Measurements from ENCODE around the gene EIF5B. TPM values are rescaled to one million over a fixed set of nuclear protein-coding genes. Genes with fewer than 3 reads are reported as not detected.

Gene EIF5B
- total and polyA plus RNA-seq, 2 experiments from 2014 or later = 34.2 to 108 TPM

DNA sequence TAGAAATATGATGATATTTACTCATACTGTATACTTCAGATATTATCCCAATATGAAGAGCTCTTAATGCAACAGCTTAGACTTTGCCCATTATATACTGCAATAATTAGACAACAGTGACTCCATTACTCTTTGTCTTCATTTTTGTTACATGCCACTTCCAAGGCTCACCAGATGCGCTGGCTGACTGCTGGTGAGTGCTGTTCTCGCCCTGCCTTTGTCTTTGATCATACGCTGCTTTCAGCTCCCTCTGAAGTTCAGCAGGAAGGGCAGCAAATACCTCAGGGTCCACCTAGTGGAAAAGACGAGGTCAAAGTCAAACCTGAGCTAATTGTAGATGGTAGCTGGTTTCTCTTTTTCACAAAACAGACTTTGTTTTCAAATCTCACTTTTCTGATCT, 66.3 kb downstream of the EIF5B start:
- Histone ChIP-seq H3K36me3 (ENCODE audit: insufficient read depth) (peaks cover 55% of the 10 kb centered on the region), H3F3A (replicated peaks; ENCODE audit: low read depth) (no peaks in the 10 kb centered on the region), H3K27ac (ENCODE audit: low read depth) (peak overlapping the region; percentile 0; the same call in 1 of the 2 replicates), H3K4me1 (ENCODE audit: insufficient read depth) (no peaks in the 10 kb centered on the region), H4K20me1 (replicated peaks; ENCODE audit: insufficient read depth) (no peaks in the 10 kb centered on the region; the same call in 1 of the 2 replicates), H3K27me3 (ENCODE audit: insufficient read depth) (no peaks in the 10 kb centered on the region), H3K9me2 (ENCODE audit: insufficient read depth) (no peaks in the 10 kb centered on the region), H3K4me2 (no peak overlapping the region), H3K4me3 (no peak overlapping the region), H2AFZ (no peak overlapping the region), H3K79me2 (replicated peaks; ENCODE audit: insufficient read depth) (no peaks in the 10 kb centered on the region)
- H3K27me3 Mint-ChIP-seq (ENCODE audit: insufficient read depth, low read depth, poor library complexity) = peaks cover 11% of the 10 kb centered on the region
- peaks cover 85% of the 10 kb centered on the region for H3K36me3 Mint-ChIP-seq (ENCODE audit: low read depth)
- DNase-seq (ENCODE audit: low spot score) (peak; percentile 80), ATAC-seq (peak; percentile 89)
- H3K4me3 Mint-ChIP-seq = peak overlapping the region; percentile 45
- H3K4me1 Mint-ChIP-seq = peaks cover 24% of the 10 kb centered on the region
- no peaks in the 10 kb centered on the region for H3K9me3 Mint-ChIP-seq
- H3K27ac Mint-ChIP-seq = peak overlapping the region; percentile 82
- TF ChIP-seq, protein P1, sequence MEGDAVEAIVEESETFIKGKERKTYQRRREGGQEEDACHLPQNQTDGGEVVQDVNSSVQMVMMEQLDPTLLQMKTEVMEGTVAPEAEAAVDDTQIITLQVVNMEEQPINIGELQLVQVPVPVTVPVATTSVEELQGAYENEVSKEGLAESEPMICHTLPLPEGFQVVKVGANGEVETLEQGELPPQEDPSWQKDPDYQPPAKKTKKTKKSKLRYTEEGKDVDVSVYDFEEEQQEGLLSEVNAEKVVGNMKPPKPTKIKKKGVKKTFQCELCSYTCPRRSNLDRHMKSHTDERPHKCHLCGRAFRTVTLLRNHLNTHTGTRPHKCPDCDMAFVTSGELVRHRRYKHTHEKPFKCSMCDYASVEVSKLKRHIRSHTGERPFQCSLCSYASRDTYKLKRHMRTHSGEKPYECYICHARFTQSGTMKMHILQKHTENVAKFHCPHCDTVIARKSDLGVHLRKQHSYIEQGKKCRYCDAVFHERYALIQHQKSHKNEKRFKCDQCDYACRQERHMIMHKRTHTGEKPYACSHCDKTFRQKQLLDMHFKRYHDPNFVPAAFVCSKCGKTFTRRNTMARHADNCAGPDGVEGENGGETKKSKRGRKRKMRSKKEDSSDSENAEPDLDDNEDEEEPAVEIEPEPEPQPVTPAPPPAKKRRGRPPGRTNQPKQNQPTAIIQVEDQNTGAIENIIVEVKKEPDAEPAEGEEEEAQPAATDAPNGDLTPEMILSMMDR (conservative IDR thresholded peaks at IDR 0.05; ENCODE audit: low read depth in 2 of 2) = peak; percentile 39 to 48
- TF ChIP-seq EZH2phosphoT487 (IDR thresholded peaks at IDR 0.05; ENCODE audit: unreplicated experiment) = no peak

DNA sequence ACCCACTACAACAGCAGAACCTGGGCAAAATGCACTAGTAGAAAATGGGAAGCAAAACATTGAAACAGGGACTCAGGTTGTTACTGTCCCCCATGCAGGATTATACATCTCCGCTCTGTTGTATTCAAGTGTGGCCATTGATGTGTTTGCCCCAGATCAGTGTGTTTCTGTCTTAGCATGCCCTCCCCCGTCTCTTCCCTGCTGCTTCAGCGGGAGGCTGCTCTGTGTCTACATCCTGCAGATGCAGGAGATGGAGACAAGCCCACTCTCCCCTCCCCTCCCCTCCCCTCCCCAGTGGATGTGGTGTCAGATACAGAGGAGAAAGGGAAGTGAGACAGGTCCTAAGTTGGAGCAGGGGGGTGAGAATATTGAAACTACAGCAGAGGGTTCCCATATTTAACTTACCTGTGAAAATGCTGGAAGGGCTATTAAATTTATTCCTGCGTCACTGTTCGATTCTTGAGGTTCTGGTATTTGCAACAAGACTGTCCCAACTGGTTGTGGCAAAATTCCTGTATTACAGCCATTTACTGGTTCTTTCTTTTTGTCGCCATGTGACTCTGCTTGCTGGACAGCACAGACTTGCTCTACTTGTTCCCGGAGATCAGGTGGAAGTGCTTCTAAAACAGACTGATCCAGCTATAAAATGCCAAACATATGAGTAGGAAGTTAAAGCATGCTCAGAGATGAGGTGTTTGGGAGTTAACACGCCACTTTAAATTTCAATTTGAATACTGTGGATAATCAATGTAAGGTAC, 67.0 kb downstream of the EIF5B start:
- no peak overlapping the region for H2AFZ ChIP-seq
- no peaks in the 10 kb centered on the region for H3K79me2 ChIP-seq (replicated peaks; ENCODE audit: insufficient read depth)
- no peaks in the 10 kb centered on the region; the same call in 1 of the 2 replicates for H4K20me1 ChIP-seq (replicated peaks; ENCODE audit: insufficient read depth)
- H3K4me1 ChIP-seq (ENCODE audit: insufficient read depth) = no peaks in the 10 kb centered on the region
- H3K4me1 Mint-ChIP-seq = peaks cover 24% of the 10 kb centered on the region
- H3K4me3 ChIP-seq = no peak overlapping the region
- no peaks in the 10 kb centered on the region for H3K9me3 Mint-ChIP-seq
- H3K36me3 Mint-ChIP-seq (ENCODE audit: low read depth) = peaks cover 78% of the 10 kb centered on the region
- H3K9me2 ChIP-seq (ENCODE audit: insufficient read depth) = no peaks in the 10 kb centered on the region
- no peak overlapping the region for H3K4me2 ChIP-seq
- no peaks in the 10 kb centered on the region for H3F3A ChIP-seq (replicated peaks; ENCODE audit: low read depth)
- H3K4me3 Mint-ChIP-seq = peak overlapping the region; percentile 45; the same call in 1 of the 3 replicates
- DNase-seq (ENCODE audit: low spot score) (peak; percentile 21), ATAC-seq (peak; percentile 70)
- no peak overlapping the region for H3K27ac ChIP-seq (ENCODE audit: low read depth)
- H3K27ac Mint-ChIP-seq = peak overlapping the region; percentile 82
- H3K27me3 Mint-ChIP-seq (ENCODE audit: insufficient read depth, low read depth, poor library complexity) = peaks cover 9% of the 10 kb centered on the region
- H3K36me3 ChIP-seq (ENCODE audit: insufficient read depth) = peaks cover 48% of the 10 kb centered on the region
- H3K27me3 ChIP-seq (ENCODE audit: insufficient read depth) = no peaks in the 10 kb centered on the region
- no peak for TF ChIP-seq CREB1 (CRISPR knock-in tag; IDR thresholded peaks at IDR 0.05; ENCODE audit: low read depth)
- TF ChIP-seq STAT1 (IDR thresholded peaks at IDR 0.05; ENCODE audit: unreplicated experiment) = no peak
- TF ChIP-seq ZNF331 (CRISPR knock-in tag; IDR thresholded peaks at IDR 0.05; ENCODE audit: low read depth) = no peak
- no peak for TF ChIP-seq EZH2 (IDR thresholded peaks at IDR 0.05; ENCODE audit: low read depth, unreplicated experiment)
- no peak for TF ChIP-seq JUNB (IDR thresholded peaks at IDR 0.05; ENCODE audit: unreplicated experiment)
- TF ChIP-seq ZNF114 (CRISPR knock-in tag; IDR thresholded peaks at IDR 0.05) = no peak
- TF ChIP-seq, protein P2, sequence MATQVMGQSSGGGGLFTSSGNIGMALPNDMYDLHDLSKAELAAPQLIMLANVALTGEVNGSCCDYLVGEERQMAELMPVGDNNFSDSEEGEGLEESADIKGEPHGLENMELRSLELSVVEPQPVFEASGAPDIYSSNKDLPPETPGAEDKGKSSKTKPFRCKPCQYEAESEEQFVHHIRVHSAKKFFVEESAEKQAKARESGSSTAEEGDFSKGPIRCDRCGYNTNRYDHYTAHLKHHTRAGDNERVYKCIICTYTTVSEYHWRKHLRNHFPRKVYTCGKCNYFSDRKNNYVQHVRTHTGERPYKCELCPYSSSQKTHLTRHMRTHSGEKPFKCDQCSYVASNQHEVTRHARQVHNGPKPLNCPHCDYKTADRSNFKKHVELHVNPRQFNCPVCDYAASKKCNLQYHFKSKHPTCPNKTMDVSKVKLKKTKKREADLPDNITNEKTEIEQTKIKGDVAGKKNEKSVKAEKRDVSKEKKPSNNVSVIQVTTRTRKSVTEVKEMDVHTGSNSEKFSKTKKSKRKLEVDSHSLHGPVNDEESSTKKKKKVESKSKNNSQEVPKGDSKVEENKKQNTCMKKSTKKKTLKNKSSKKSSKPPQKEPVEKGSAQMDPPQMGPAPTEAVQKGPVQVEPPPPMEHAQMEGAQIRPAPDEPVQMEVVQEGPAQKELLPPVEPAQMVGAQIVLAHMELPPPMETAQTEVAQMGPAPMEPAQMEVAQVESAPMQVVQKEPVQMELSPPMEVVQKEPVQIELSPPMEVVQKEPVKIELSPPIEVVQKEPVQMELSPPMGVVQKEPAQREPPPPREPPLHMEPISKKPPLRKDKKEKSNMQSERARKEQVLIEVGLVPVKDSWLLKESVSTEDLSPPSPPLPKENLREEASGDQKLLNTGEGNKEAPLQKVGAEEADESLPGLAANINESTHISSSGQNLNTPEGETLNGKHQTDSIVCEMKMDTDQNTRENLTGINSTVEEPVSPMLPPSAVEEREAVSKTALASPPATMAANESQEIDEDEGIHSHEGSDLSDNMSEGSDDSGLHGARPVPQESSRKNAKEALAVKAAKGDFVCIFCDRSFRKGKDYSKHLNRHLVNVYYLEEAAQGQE (IDR thresholded peaks at IDR 0.05; ENCODE audit: unreplicated experiment) = no peak
